GM06990 (cell line): Measurements from ENCODE around the gene SPC24.

Source experiments
- DNase-seq: peaks from one replicate; pipeline ENCODE4 v3.0.0-alpha.2; 2011; ENCODE audit not compliant: insufficient read length; ENCODE audit errors: extremely low read depth
- H3K27me3 ChIP-seq: replicated peaks from 2 replicates; pipeline ENCODE4 v1.6.0; 2011; ENCODE audit warnings: low read length; ENCODE audit not compliant: control insufficient read depth, insufficient read depth
- H3K36me3 ChIP-seq: 2 replicates; pipeline ENCODE4 v1.5.1; 2011; ENCODE audit warnings: low read length; ENCODE audit not compliant: control insufficient read depth, insufficient read depth
- H3K4me3 ChIP-seq: replicated peaks from 2 replicates; pipeline ENCODE4 v1.5.1; 2011; ENCODE audit warnings: low read depth, mild to moderate bottlenecking, control low read depth, low read length
- CTCF ChIP-seq: IDR thresholded peaks from 2 replicates; pipeline ENCODE4 v1.5.1; 2011; ENCODE audit warnings: low read length, control low read depth, mild to moderate bottlenecking, inconsistent platforms; ENCODE audit not compliant: insufficient read depth, poor library complexity, severe bottlenecking

SPC24 gene

GRCh38 chr19:11201791-11202190 lies 46.2 kb upstream of the SPC24 start:
- TF ChIP-seq CTCF, result no peak
- H3K27me3 ChIP-seq, result no peaks in the 10 kb centered on the region
- H3K36me3 ChIP-seq, result no peaks in the 10 kb centered on the region; the same call in 1 of the 2 replicates
- DNase-seq, result no peak
- no peak overlapping the region for H3K4me3 ChIP-seq

GRCh38 chr19:11200931-11201330 lies 45.3 kb upstream of the SPC24 start:
- Histone ChIP-seq H3K27me3 (no peaks in the 10 kb centered on the region), H3K4me3 (no peak overlapping the region), H3K36me3 (no peaks in the 10 kb centered on the region; the same call in 1 of the 2 replicates)
- no peak for TF ChIP-seq CTCF
- DNase-seq, result no peak

DNA sequence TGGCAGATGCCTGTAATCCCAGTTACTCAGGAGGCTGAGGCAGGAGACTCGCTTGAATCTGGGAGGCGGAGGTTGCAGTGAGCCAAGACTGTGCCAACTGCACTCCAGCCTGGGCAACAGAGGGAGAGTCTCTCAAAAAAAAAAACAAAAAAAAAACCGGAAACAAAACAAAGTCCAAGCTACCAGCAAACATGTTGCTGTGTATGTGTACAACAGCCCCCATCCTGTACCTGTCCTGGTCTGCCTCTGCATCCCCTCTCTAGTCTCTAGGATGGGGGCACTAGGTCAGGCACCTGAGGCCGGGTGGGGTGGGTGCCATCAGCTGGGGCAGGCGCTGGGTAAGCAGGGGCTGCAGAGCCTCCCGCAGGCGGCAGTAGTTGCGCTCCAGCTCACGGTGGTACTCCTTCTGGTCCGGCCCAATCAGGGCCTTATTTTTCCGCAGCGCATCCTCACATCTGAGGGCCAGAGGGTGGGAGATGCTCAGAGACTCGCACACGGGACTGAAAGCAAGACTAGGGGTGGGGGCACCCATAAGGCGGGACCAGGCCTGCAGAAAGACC lies 44.5 kb upstream of the SPC24 start:
- DNase-seq, result no peak
- no peaks in the 10 kb centered on the region; the same call in 1 of the 2 replicates for H3K36me3 ChIP-seq
- TF ChIP-seq CTCF, result no peak
- H3K27me3 ChIP-seq, result no peaks in the 10 kb centered on the region
- no peak overlapping the region for H3K4me3 ChIP-seq

- DNase-seq, result no peak
- H3K4me3 ChIP-seq, result no peak overlapping the region
- no peaks in the 10 kb centered on the region for H3K27me3 ChIP-seq
- TF ChIP-seq CTCF, result no peak
- no peaks in the 10 kb centered on the region; the same call in 1 of the 2 replicates for H3K36me3 ChIP-seq
Measured at GRCh38 chr19:11199517-11199916, 43.9 kb upstream of the SPC24 start.

DNA sequence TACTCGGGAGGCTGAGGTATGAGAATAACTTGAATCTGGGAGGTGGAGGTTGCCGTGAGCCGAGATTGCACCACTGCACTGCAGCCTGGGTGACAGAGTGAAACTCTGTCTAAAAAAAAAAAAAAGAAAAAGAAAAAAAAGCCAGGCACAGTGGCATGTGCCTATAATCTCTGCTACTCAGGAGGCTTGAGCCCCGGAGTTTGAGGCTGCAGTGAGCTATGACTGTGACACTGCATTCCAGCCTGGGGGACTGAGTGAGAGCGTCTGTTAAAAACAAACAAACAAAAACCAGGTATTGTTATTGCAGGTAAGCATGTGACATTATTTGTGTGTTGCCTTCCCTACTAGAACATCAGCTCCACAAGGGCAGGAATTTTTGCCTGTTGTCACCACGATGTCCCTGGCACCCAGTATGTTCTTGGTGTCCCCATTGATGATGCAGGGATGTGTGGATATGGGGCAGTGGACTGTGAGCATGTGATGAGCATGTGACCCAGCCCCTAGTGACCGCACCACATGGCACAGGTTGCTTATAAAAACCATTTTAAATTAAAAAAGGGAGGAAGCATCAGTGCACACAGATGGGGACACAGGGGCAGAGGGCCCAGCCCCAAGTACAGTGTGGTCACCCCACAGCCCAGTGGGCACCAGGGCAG lies 43.3 kb upstream of the SPC24 start:
- Histone ChIP-seq H3K4me3 (no peak overlapping the region), H3K36me3 (no peaks in the 10 kb centered on the region; the same call in 1 of the 2 replicates), H3K27me3 (no peaks in the 10 kb centered on the region)
- TF ChIP-seq CTCF, result no peak
- DNase-seq, result no peak
